Sigmoid colon (tissue), 7 donors: ENCODE results near the gene SLC39A11. TPM values are rescaled to one million over a fixed set of nuclear protein-coding genes. Genes with fewer than 3 reads are reported as not detected.
"Not testable (repeated sequence)": the region's sequence is repeated elsewhere in the genome, so short reads cannot be mapped to it uniquely, and the experiment has no call there.

Experiments used
- DNase-seq: peaks from one replicate; pipeline ENCODE4 v3.0.0-alpha.2; 2019
- H3K27ac ChIP-seq, 4 donors: fragments of 200-600 bp; sonication (generic); one replicate each; pipeline ENCODE4 v1.5.1; 2016 to 2019; ENCODE audit warnings: mild to moderate bottlenecking in 1 of 4
- H3K27me3 ChIP-seq, 3 donors: fragments of 200-600 bp; sonication (generic); one replicate each; pipeline ENCODE4 v1.5.1; 2019; ENCODE audit warnings: mild to moderate bottlenecking in 1 of 3
- H3K36me3 ChIP-seq, 4 donors: fragments of 200-600 bp; sonication (generic); one replicate each; pipeline ENCODE4 v1.5.1; 2016 to 2019
- H3K4me1 ChIP-seq, 4 donors: fragments of 200-600 bp; sonication (generic); one replicate each; pipeline ENCODE4 v1.5.1; 2017 to 2019
- H3K4me3 ChIP-seq, 4 donors: fragments of 200-600 bp; sonication (generic); one replicate each; pipeline ENCODE4 v1.5.1; 2017 to 2019; ENCODE audit warnings: mild to moderate bottlenecking in 2 of 4, moderate library complexity in 1 of 4
- H3K9me3 ChIP-seq, 4 donors: fragments of 200-600 bp in 3 of 4; sonication (generic) in 3 of 4; one replicate each; pipeline versions ENCODE4 v1.5.1 to v1.6.1; 2013 to 2019
- EP300 ChIP-seq, 4 donors: sonication (generic); formaldehyde crosslinking; IDR thresholded peaks; one replicate each; pipeline ENCODE4 v1.6.1; 2017; ENCODE audit warnings: antibody characterized with exemption in 4 of 4
- POLR2A ChIP-seq, 2 donors: fragments of 450-650 bp; IDR thresholded peaks; one replicate each; pipeline ENCODE4 v1.6.1; 2016; ENCODE audit warnings: antibody characterized with exemption in 2 of 2, mild to moderate bottlenecking in 2 of 2, moderate library complexity in 2 of 2
- POLR2AphosphoS5 ChIP-seq, 4 donors: sonication (generic); formaldehyde crosslinking; IDR thresholded peaks; one replicate each; pipeline ENCODE4 v1.6.1; 2017; ENCODE audit warnings: antibody characterized with exemption in 4 of 4
- WGBS, 2 donors: extraction: QIAGEN DNeasy Blood & Tissue Kit; methylation state at CpG; one replicate each; pipeline ENCODE4 v1.1.7; 2013; 5-methylcytosine and 5-hydroxymethylcytosine counted together
- intact Hi-C: fragments of 100-400 bp; cut with DNase I; formaldehyde crosslinking; loops from one replicate; pipeline ENCODE4 v1.15.1; 2023
- polyA plus RNA-seq, 3 donors: library from polyadenylated mRNA; stranded (reverse); fragments of 200-250 nt; gene quantifications; one replicate each; pipeline ENCODE4 v1.2.3, GENCODE V29; 2013
- total RNA-seq, 4 donors: library from RNA; depleted of rRNA; stranded (reverse); fragments of >200 nt; gene quantifications; one replicate each; pipeline ENCODE4 v1.1.0, GENCODE V29; 2016
- TF ChIP-seq, protein P1 (sequence below), 4 experiments: fragments of 450-650 bp in 3 of 4; fragments of 200-600 bp in 1 of 4; IDR thresholded peaks; one replicate each; pipeline ENCODE4 v1.5.1; 2016 to 2019; ENCODE audit warnings: antibody characterized with exemption in 4 of 4, mild to moderate bottlenecking in 3 of 4, moderate library complexity in 2 of 4
- donor health status: healthy with polysubstance abuse.
- donor health status: Bipolar disorder and iron deficiency.
- donor health status: healthy.

Gene SLC39A11
- total and polyA plus RNA-seq, 7 donors = 7.6 to 16.4 (median 8.4) TPM

DNA sequence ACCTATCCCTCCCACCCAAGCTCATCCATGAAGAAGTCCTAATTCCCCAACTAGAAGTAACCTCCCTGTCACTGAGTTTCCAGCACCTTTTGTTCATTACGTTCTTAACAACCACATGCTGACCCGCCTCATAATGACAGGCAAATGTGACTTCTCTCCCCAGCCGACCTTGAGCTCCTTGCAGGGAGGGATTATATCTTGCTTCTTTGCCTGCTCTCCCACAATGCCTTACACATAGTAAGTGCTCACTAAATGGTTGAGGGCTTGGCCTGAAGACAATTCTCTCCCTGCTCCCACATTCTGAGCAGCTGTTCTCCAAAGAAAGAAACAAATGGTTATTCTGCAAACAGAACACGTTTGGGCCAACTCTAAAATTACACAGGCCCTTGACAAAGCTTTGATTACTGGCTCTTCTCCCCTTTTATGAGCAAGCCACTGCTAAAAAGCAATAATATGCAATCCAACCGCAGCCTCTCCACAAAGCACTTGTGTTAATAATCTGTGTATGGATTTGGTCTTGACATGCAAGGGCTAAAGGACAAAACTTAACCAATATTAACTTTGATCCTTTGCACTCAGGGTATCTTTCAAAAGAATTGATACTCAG is 23.2 kb downstream of the SLC39A11 start:
- Histone ChIP-seq H3K27ac (no peak overlapping the region), H3K4me3 (no peak overlapping the region), H3K9me3 (no peaks in the 10 kb centered on the region), H3K36me3 (no peaks in the 10 kb centered on the region), H3K27me3 (no peaks in the 10 kb centered on the region), H3K4me1 (no peaks in the 10 kb centered on the region)
- TF ChIP-seq, protein P1, sequence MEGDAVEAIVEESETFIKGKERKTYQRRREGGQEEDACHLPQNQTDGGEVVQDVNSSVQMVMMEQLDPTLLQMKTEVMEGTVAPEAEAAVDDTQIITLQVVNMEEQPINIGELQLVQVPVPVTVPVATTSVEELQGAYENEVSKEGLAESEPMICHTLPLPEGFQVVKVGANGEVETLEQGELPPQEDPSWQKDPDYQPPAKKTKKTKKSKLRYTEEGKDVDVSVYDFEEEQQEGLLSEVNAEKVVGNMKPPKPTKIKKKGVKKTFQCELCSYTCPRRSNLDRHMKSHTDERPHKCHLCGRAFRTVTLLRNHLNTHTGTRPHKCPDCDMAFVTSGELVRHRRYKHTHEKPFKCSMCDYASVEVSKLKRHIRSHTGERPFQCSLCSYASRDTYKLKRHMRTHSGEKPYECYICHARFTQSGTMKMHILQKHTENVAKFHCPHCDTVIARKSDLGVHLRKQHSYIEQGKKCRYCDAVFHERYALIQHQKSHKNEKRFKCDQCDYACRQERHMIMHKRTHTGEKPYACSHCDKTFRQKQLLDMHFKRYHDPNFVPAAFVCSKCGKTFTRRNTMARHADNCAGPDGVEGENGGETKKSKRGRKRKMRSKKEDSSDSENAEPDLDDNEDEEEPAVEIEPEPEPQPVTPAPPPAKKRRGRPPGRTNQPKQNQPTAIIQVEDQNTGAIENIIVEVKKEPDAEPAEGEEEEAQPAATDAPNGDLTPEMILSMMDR (IDR thresholded peaks at IDR 0.05) = no peak
- no peak for TF ChIP-seq POLR2A (IDR thresholded peaks at IDR 0.05)
- TF ChIP-seq POLR2AphosphoS5 (IDR thresholded peaks at IDR 0.05) = no peak
- no peak for TF ChIP-seq EP300 (IDR thresholded peaks at IDR 0.05)
- intact Hi-C loops = no loop called here
- no peak for DNase-seq
- WGBS, 2 donors = 48 to 74% methylated on average over 5 of the region's 5 CpGs

GRCh38 chr17:73068322-73069153 is 23.9 kb downstream of the SLC39A11 start:
- Histone ChIP-seq H3K27me3 (no peaks in the 10 kb centered on the region), H3K27ac (no peak overlapping the region), H3K9me3 (no peaks in the 10 kb centered on the region), H3K36me3 (no peaks in the 10 kb centered on the region), H3K4me3 (no peak overlapping the region), H3K4me1 (no peaks in the 10 kb centered on the region)
- TF ChIP-seq, protein P1 (IDR thresholded peaks at IDR 0.05) = no peak
- TF ChIP-seq POLR2A (IDR thresholded peaks at IDR 0.05) (no peak), EP300 (IDR thresholded peaks at IDR 0.05) (no peak), POLR2AphosphoS5 (IDR thresholded peaks at IDR 0.05) (no peak)
- DNase-seq = no peak
- WGBS, 2 donors = 62 to 79% methylated on average over 9 of the region's 9 CpGs
- intact Hi-C loops = no loop called here

DNA sequence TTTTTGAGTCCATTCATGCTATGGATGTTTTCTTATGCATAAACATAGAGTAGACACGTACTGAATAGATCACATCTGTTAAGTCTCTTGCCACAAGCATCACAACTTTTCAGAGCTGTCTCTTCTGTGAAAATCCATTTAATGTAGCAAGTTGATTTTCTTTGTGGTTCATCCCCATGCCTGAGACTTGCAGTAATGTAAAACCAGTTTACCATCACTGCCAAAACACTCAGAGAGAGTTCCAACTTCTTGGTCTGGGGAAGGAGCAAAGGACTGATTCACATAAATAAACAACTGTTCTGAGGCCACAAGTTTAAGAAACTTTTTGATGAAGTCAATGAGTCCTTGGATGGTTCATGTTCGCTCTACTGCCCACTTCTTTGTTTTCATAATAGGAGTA is 24.8 kb downstream of the SLC39A11 start:
- H3K36me3 ChIP-seq, H3K27ac ChIP-seq, H3K4me3 ChIP-seq, DNase-seq, H3K9me3 ChIP-seq, H3K27me3 ChIP-seq, intact Hi-C loops, H3K4me1 ChIP-seq: not testable (repeated sequence)
- 86 to 96% methylated on average over 2 of the region's 2 CpGs for WGBS, 2 donors

DNA sequence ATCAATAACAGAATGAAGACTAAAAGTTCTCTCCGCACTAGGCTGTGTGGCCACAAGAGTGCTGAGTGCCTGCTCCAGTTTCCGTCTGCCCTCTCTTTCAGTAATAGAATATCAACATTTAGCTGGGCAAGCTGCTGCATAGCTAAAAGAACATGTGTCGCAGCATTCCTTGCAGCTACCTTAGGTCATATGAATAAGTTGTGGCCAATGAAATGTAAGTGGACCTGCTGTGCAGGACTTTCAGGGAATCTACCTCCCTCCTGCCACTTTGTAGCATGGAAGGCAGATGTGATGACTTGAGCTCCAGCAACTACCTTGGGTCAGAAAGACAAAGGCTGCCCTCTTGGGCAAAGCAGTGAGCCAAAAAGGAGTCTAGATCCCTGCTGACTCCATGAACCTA is 25.4 kb downstream of the SLC39A11 start:
- H3K27ac ChIP-seq = no peak overlapping the region
- H3K36me3 ChIP-seq = no peaks in the 10 kb centered on the region
- DNase-seq = no peak
- no peaks in the 10 kb centered on the region for H3K27me3 ChIP-seq
- H3K4me1 ChIP-seq = no peaks in the 10 kb centered on the region
- no peaks in the 10 kb centered on the region for H3K9me3 ChIP-seq
- no peak overlapping the region for H3K4me3 ChIP-seq
- 95 to 98% methylated on average over 3 of the region's 3 CpGs for WGBS, 2 donors
- TF ChIP-seq, protein P1 (IDR thresholded peaks at IDR 0.05) = no peak
- TF ChIP-seq EP300 (IDR thresholded peaks at IDR 0.05) = no peak
- TF ChIP-seq POLR2AphosphoS5 (IDR thresholded peaks at IDR 0.05) = no peak
- no peak for TF ChIP-seq POLR2A (IDR thresholded peaks at IDR 0.05)
- intact Hi-C loops = no loop called here

- Histone ChIP-seq H3K4me1 (no peaks in the 10 kb centered on the region), H3K36me3 (no peaks in the 10 kb centered on the region), H3K27me3 (no peaks in the 10 kb centered on the region), H3K9me3 (no peaks in the 10 kb centered on the region), H3K4me3 (no peak overlapping the region), H3K27ac (no peak overlapping the region)
- TF ChIP-seq POLR2AphosphoS5 (IDR thresholded peaks at IDR 0.05) (no peak), POLR2A (IDR thresholded peaks at IDR 0.05) (no peak), EP300 (IDR thresholded peaks at IDR 0.05) (no peak)
- TF ChIP-seq, protein P1 (IDR thresholded peaks at IDR 0.05) = no peak
- intact Hi-C loops = no loop called here
- 98% methylated on average over 2 of the region's 2 CpGs for WGBS, 2 donors
- DNase-seq = no peak
Measured at GRCh38 chr17:73066148-73066884, 26.2 kb downstream of the SLC39A11 start.
